Effector memory CD8-positive, alpha-beta T cell (primary cell): ENCODE measurements around the gene MVK.

Source experiments
- ATAC-seq: fragments of 150-1000 bp; cut with Tn5 transposase; replicated peaks from 2 replicates; pipeline ENCODE4 v1.10.0; 2021; ENCODE audit warnings: mild to moderate bottlenecking, moderate library complexity
- DNase-seq, 3 experiments: peaks; one replicate each; pipeline ENCODE4 v3.0.0; 2021
- H3K27ac Mint-ChIP-seq, 2 donors: one replicate each; pipeline ENCODE4 v1.8.0; 2022; ENCODE audit warnings: mild to moderate bottlenecking in 2 of 2, mixed read lengths in 2 of 2, moderate library complexity in 2 of 2
- H3K27me3 Mint-ChIP-seq, 2 donors: one replicate each; pipeline ENCODE4 v1.8.0; 2022; ENCODE audit warnings: mixed read lengths in 2 of 2
- H3K36me3 Mint-ChIP-seq: one replicate; pipeline ENCODE4 v1.8.0; 2022; ENCODE audit warnings: mild to moderate bottlenecking, moderate library complexity, mixed read lengths; ENCODE audit not compliant: insufficient read depth
- H3K4me1 Mint-ChIP-seq, 2 donors: one replicate each; pipeline ENCODE4 v1.8.0; 2022; ENCODE audit warnings: low read depth in 2 of 2, mixed read lengths in 2 of 2
- H3K4me3 Mint-ChIP-seq, 2 donors: one replicate each; pipeline ENCODE4 v1.8.0; 2022; ENCODE audit warnings: mild to moderate bottlenecking in 2 of 2, mixed read lengths in 2 of 2, moderate library complexity in 2 of 2
- H3K9me3 Mint-ChIP-seq, 2 donors: one replicate each; pipeline ENCODE4 v1.8.0; 2022; ENCODE audit warnings: mixed read lengths in 2 of 2

MVK gene

DNA sequence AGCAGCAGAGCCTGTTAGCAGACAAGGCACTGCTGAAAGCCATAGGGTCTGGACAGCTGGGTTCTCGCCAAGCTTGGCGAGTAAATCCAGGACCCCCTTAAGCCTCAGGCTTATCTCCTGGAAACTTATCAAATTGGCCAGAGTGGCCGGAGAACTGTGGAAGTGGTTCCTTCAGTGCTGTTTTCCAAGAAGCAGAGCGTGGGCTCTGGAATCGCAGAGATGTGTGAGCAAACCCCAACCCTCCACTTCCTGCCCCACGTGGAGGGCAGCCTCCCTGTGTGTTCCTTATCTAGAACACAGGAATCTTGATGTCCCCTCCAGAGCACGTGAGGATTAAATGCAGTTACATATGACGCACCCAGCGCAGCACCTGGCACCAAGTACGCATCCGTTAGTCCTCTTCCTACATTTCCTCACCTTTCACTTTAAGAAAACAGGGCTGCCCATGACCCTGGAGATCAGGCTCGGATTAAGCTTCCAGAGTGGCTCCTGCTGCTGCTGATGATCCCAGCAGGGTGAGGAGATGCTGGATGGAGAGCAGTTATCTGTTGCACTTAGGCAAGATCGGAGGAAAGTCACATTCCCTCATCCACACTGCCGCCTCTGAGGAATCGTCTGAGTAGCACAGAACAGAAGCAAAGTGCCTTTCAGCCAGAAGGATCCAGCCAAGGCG lies 35.3 kb upstream of the MVK start:
- DNase-seq: no peak
- Mint-ChIP-seq H3K36me3 (no peaks in the 10 kb centered on the region), H3K27ac (no peak overlapping the region), H3K9me3 (no peaks in the 10 kb centered on the region), H3K27me3 (no peaks in the 10 kb centered on the region), H3K4me1 (peaks cover 0 to 5% of the 10 kb centered on the region in 2 donors), H3K4me3 (no peak overlapping the region)
- ATAC-seq: no peak

GRCh38 chr12:109539508-109539907 lies 34.1 kb upstream of the MVK start:
- DNase-seq (no peak), ATAC-seq (no peak)
- Mint-ChIP-seq H3K27me3 (no peaks in the 10 kb centered on the region), H3K36me3 (no peaks in the 10 kb centered on the region), H3K4me1 (peaks cover 4 to 10% of the 10 kb centered on the region in 2 donors), H3K9me3 (no peaks in the 10 kb centered on the region), H3K27ac (no peak overlapping the region), H3K4me3 (no peak overlapping the region)

- H3K27ac Mint-ChIP-seq: no peak overlapping the region
- no peak for DNase-seq
- no peaks in the 10 kb centered on the region for H3K9me3 Mint-ChIP-seq
- no peaks in the 10 kb centered on the region for H3K27me3 Mint-ChIP-seq
- no peaks in the 10 kb centered on the region for H3K36me3 Mint-ChIP-seq
- peaks cover 15 to 22% of the 10 kb centered on the region in 2 donors for H3K4me1 Mint-ChIP-seq
- no peak overlapping the region for H3K4me3 Mint-ChIP-seq
- no peak for ATAC-seq
These were observed 32.8 kb upstream of the MVK start for GRCh38 chr12:109540526-109541412.

DNA sequence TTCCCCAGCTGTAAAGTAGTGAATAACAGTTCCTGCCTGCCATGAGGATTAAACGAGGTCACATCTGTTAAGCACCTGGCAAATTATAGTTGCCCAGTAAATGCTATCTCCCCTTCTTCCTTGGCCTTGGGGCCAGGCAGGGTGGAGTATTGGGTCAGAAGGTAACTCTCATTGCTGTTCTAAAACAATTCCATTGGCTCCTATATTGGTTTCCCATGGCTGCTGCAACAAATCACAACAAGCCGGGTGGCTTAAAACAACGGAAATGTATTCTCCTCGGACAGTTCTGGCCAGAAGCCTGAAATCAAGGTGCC lies 32.2 kb upstream of the MVK start:
- no peak for ATAC-seq
- Mint-ChIP-seq H3K27me3 (no peaks in the 10 kb centered on the region), H3K36me3 (no peaks in the 10 kb centered on the region), H3K9me3 (no peaks in the 10 kb centered on the region), H3K27ac (no peak overlapping the region), H3K4me3 (no peak overlapping the region), H3K4me1 (peaks cover 15 to 22% of the 10 kb centered on the region in 2 donors)
- DNase-seq: no peak

DNA sequence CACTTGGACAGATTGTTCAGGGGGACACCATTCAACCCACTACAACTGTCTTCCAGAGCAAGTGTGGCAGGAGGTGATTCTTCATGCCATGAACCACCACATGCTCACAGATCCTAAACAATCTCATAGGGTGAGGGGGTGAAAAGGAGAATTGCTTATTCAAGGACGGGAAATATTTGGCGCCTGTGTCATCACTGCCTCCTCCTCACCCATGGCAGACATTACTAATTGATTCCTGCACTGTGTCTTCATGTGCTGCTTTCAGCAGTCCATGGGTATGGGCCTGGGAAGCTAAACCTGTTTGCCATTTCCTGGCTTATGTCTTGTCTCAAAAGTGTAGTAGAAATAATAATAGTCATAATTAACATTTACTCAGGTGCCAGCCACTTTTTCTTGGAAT lies 31.6 kb upstream of the MVK start:
- H3K4me1 Mint-ChIP-seq: peaks cover 15 to 22% of the 10 kb centered on the region in 2 donors
- H3K9me3 Mint-ChIP-seq: no peaks in the 10 kb centered on the region
- peaks cover 3 to 6% of the 10 kb centered on the region in 2 donors for H3K27me3 Mint-ChIP-seq
- ATAC-seq (no peak), DNase-seq (no peak)
- H3K36me3 Mint-ChIP-seq: no peaks in the 10 kb centered on the region
- H3K4me3 Mint-ChIP-seq: no peak overlapping the region
- peak overlapping the region in 1 of 2 donors; percentile 38 for H3K27ac Mint-ChIP-seq

- Mint-ChIP-seq H3K4me1 (peaks cover 20 to 27% of the 10 kb centered on the region in 2 donors), H3K9me3 (no peaks in the 10 kb centered on the region), H3K27me3 (peaks cover 12 to 14% of the 10 kb centered on the region in 2 donors), H3K36me3 (no peaks in the 10 kb centered on the region), H3K4me3 (no peak overlapping the region), H3K27ac (peak overlapping the region in 1 of 2 donors; percentile 46)
- no peak for DNase-seq
- ATAC-seq: no peak
These were observed 30.7 kb upstream of the MVK start for GRCh38 chr12:109542876-109543275.

DNA sequence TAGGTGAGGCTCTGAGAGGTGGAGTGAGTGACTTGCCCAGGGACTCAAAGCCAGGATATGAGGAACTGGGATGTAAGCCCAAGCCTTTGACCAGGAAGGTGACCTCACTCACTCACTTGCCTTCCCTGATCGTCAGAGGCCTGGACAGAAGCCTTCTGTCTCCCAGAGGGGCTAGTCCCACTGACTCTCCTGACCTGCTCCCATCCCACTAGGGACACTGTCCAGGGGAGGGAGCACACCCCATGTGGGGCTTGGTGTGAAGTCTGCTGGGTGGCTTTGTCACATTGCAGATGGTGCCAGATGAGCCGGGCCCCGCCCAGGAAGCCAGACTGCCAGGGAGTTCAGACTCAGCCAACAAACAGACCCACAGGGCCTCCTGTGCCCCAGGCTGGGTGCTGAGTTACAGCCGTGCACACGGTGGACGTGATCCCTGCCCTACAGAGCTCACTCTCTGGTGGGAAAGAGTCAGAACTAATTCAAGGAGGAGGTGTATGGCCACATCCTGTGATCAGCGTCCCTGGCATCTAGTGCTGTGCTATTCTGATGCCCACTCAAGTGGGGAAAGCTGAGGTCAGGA lies 28.6 kb upstream of the MVK start:
- DNase-seq (peak; percentile 12 to 38 (median 29)), ATAC-seq (peak; percentile 93)
- H3K27me3 Mint-ChIP-seq: peaks cover 13 to 31% of the 10 kb centered on the region in 2 donors
- H3K36me3 Mint-ChIP-seq: no peaks in the 10 kb centered on the region
- H3K4me1 Mint-ChIP-seq: peaks cover 20 to 31% of the 10 kb centered on the region in 2 donors
- no peaks in the 10 kb centered on the region for H3K9me3 Mint-ChIP-seq
- H3K4me3 Mint-ChIP-seq: peak overlapping the region; percentile 68 to 72
- peak overlapping the region; percentile 83 to 91 for H3K27ac Mint-ChIP-seq

GRCh38 chr12:109545826-109546225 lies 27.8 kb upstream of the MVK start:
- Mint-ChIP-seq H3K27ac (peak overlapping the region; percentile 83 to 91), H3K36me3 (no peaks in the 10 kb centered on the region), H3K27me3 (peaks cover 13 to 37% of the 10 kb centered on the region in 2 donors), H3K9me3 (no peaks in the 10 kb centered on the region), H3K4me1 (peaks cover 20 to 32% of the 10 kb centered on the region in 2 donors), H3K4me3 (peak overlapping the region; percentile 8 to 72)
- no peak for ATAC-seq
- DNase-seq: no peak

- no peak overlapping the region for H3K27ac Mint-ChIP-seq
- no peak for ATAC-seq
- no peaks in the 10 kb centered on the region for H3K36me3 Mint-ChIP-seq
- no peak for DNase-seq
- peaks cover 20 to 32% of the 10 kb centered on the region in 2 donors for H3K4me1 Mint-ChIP-seq
- H3K9me3 Mint-ChIP-seq: no peaks in the 10 kb centered on the region
- peaks cover 13 to 37% of the 10 kb centered on the region in 2 donors for H3K27me3 Mint-ChIP-seq
- H3K4me3 Mint-ChIP-seq: no peak overlapping the region
These were observed 26.3 kb upstream of the MVK start for GRCh38 chr12:109547286-109547685.

GRCh38 chr12:109548258-109548657 lies 25.3 kb upstream of the MVK start:
- Mint-ChIP-seq H3K36me3 (no peaks in the 10 kb centered on the region), H3K27ac (no peak overlapping the region), H3K27me3 (peaks cover 13 to 37% of the 10 kb centered on the region in 2 donors), H3K4me1 (peaks cover 23 to 29% of the 10 kb centered on the region in 2 donors), H3K4me3 (no peak overlapping the region), H3K9me3 (no peaks in the 10 kb centered on the region)
- DNase-seq (no peak), ATAC-seq (no peak)

GRCh38 chr12:109549613-109550270 lies 23.9 kb upstream of the MVK start:
- H3K9me3 Mint-ChIP-seq: no peaks in the 10 kb centered on the region
- H3K36me3 Mint-ChIP-seq: no peaks in the 10 kb centered on the region
- no peak overlapping the region for H3K4me3 Mint-ChIP-seq
- peak overlapping the region; percentile 10 to 41 for H3K27ac Mint-ChIP-seq
- peaks cover 17 to 21% of the 10 kb centered on the region in 2 donors for H3K4me1 Mint-ChIP-seq
- H3K27me3 Mint-ChIP-seq: peaks cover 13 to 37% of the 10 kb centered on the region in 2 donors
- ATAC-seq: no peak
- no peak for DNase-seq

DNA sequence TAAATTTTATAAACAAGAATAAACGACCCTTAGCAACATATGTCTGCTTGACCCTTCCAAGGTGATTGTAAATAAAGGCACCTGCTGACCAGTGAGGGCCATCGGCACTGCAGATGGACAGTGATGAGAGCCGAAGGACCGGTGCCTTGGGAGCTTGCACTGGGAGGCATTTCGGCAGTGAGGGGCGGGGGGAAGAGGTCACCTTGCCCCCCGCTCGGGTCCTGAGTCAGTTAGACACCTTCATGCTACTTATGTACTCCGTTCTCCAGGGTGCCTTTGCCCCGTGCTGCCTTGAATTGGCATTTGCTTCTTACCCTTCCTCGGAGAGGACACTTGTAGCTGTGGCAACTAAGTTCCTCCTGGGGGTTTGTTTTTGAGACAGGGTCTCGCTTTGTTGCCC lies 23.3 kb upstream of the MVK start:
- peaks cover 11 to 16% of the 10 kb centered on the region in 2 donors for H3K4me1 Mint-ChIP-seq
- H3K4me3 Mint-ChIP-seq: no peak overlapping the region
- H3K27ac Mint-ChIP-seq: peak overlapping the region; percentile 10 to 41
- no peak for DNase-seq
- H3K27me3 Mint-ChIP-seq: peaks cover 13 to 37% of the 10 kb centered on the region in 2 donors
- no peaks in the 10 kb centered on the region for H3K9me3 Mint-ChIP-seq
- ATAC-seq: no peak
- no peaks in the 10 kb centered on the region for H3K36me3 Mint-ChIP-seq

- Mint-ChIP-seq H3K27ac (no peak overlapping the region), H3K9me3 (no peaks in the 10 kb centered on the region), H3K4me1 (peaks cover 9 to 12% of the 10 kb centered on the region in 2 donors), H3K36me3 (no peaks in the 10 kb centered on the region), H3K27me3 (peaks cover 13 to 37% of the 10 kb centered on the region in 2 donors), H3K4me3 (no peak overlapping the region)
- no peak for ATAC-seq
- no peak for DNase-seq
These were observed 22.5 kb upstream of the MVK start for GRCh38 chr12:109551108-109551507.
